DMS153 (cell line): ENCODE results near the gene COPS2.

Experiments
- DNase-seq: peaks from one replicate; lab custom pipeline; 2025; lab: John Stamatoyannopoulos, UW

COPS2 gene

DNA sequence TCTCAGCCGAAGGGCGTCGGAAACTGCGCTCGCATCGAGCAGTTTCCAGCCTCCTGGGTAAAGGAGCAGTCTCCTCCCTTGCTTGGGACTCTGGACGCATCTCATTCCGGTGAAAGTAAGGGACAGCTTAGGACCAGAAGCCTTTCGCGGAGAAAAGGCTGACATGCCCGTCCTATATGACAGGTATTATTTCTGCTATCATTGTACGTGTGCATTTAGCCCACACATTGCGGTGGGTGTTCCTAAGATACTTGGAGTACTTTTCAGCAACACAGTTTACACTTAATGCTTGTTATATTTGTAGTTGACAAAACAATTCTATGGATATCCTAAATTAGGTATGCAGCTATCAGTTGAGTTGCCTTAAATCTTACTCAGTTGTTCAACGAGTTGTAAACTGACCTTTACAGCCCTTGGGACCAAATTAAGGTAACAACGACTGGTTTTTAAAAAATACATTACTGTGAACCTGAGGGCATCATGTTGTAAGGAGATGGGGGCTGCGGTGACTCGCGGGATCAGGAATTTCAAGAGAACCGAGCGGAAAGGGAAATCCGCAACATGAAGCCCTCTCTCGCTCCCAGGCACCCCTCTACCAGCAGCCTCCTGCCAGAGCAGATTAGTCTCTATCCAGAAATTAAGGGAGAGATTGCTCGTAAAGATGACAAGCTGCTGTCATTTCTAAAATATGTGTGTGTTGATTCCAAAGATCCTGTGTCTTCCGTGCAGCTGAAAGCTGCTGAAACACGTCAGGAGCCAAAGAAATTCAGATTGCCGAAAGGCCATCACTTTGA lies 632 bp upstream of the COPS2 start:
- no peak for DNase-seq

DNA sequence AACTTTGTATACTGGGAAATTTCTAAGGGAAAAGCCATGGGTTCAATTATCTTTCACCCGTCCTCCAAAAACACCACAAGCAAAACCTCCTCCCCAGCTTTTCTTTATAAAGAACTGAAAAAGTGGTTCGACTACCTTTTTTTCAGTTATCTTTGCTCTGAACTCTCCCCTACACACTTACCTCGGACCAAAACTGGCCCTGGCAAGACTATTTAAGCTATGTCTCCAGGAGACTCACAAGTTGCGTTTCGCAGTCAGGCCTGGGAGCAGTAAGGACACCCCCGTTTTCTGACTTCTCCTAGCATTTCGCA lies 645 bp downstream of the COPS2 start:
- DNase-seq: no peak

DNA sequence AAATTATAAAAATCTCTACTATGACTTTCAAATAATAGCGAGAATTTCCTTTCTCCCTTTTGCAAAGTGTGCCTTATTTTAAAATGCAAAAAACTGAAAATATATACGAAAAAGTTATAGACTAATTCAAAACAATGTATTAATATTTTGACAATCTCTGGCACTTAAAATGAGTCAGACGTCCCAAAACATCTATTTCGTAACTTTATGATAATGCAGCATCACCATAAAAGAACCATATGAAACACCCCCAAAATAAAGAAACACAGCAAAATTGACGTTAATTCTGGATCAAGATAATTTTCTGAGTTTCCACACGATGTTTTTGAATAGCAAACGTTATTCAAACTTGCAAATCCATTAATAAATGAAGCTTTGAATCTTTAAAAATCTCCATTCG lies 1.0 kb downstream of the COPS2 start:
- DNase-seq: no peak

DNA sequence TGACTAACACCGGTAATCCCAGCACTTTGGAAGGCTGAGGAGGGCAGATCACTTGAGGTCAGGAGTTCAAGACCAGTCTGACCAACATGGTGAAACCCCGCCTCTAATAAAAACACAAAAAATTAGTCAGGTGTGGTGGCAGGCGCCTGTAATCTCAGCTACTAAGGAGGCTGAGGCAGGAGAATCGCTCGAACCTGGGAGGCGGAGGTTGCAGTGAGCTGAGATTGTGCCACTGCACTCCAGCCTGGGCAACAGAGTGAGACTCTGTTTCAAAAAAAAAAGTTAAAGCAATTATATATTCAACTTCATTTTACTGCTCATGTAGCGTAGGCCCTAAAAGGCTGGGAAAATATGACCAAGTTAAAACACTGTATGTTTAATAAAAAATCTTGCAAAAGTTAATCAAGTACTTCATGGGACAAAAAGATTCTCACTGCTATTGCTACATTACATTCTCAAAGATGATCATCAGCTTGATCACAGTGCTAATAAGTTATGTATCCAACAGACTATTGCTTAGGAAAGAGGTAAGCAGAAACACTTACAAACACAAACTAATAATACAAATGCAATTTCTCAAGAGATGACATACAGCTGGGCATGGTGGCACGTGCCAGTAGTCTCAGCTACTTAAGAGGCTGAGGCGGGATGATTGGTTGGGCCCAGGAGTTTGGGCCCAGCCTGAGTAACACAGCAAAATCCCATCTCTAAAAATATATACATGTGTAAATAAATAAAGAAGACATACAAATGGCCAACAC lies 2.7 kb downstream of the COPS2 start:
- DNase-seq: no peak

DNA sequence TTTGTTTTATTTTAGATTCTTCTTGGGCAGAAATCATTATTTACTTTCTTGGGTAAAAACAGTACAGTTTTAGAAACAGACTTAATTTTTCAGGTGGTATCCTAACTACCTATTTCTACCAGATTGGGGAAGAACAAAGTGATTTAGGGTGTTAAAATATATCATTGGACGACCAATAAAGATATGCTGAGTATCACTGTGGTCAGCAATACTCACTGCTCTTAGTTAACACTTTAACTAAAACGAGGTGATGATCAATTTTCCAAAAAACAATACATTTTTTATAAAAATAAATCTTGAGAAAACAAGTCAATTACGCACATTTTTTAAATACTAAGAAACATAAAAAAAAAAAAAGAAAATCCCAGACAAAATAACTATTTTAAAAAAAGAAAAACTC lies 3.6 kb downstream of the COPS2 start:
- no peak for DNase-seq

DNA sequence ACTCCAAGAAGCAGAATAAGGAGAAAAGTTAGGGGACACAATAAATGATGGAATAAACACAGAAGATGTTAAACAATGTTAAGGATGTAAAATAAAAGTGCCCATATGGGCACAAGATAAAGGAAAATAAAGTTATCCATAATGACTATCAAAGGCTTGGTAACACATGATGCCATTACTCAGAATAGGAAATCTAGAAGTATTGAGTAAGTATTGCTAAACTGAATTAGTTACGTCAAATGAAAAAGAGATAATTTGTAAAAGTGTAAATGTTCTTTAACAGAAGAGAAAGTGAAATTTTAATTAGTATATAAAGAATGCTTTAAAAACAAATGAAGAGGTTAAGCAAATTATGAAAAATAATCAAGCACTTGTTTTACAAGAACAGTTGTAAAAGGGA lies 6.7 kb downstream of the COPS2 start:
- DNase-seq: no peak

DNA sequence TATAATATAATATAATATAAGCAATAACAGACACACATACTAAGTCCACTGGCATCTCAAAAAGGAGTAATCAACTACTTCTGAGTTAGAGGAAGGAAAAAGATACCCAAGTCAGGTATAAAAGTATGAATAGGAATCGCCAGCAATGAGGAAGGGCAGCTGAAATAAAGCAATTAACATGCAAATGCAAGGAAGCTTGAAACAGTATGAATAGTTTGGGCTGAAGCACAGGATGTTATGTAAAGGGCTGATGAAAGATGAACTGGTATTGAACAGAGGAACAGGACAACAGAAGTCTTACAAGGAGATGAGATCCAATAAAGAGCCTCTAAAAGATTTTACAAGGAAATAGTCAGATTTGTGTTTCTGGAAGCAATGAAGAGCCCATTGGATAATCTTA lies 7.1 kb downstream of the COPS2 start:
- no peak for DNase-seq

DNA sequence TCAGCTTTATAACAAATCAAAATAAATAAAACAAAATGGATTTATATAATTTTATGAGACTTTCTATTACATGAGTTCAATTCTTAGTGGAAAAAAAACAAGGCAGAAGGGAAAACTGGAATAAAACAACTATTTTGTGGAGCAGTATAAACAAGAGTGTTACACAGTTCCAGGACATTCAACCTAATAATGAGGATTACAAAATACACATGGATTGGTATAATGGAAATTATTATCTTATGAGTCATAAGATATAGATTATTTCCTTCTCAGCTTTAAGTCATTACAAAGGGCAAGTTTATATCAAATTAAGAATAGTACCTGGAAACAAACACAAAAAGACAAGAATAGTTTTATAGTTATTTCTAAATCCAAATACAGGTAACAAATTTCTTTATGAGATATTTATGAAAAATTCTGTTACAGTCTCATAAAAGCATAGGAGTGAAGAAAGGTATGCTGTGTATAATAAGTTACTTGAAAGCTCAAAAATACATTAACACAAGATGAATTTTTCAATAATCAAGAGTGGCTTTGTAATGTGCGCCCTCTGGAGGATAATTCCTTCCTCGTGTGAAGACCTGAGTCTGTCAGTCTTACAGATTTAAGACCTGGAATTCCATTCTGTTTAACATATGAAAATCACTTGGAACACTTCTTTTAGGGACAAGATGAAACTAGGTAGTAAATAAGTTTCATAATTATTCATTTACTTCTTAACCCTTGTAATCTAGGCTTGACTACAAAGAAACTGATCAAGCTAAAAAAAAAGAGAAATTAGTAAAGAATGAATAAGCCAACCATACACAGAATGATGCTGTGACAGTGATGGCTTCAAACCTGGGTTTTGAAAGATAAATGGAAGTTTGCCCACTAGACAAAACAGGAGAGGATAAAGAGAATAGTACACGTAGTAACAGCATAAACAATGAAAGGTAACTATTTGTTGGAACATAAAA lies 9.5 kb downstream of the COPS2 start:
- peak; percentile 0 for DNase-seq

DNA sequence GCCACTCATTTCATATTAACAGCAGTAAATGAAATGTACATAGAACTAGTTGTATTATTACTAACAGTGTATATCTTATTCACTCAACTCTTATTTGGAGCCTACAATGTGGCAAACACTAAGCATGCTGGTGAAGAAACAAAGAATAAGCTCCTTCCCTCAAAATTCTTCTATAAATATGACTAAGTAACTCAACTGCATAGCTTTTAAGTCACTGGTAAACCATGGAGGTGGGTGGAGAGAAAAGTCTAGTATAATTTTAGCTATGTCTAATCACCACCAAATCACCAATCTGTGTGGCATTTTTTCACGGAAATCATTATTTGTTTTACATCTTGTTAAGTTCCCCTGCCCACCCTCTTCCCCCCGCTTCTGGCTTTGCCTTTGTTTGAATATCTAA lies 17.5 kb downstream of the COPS2 start:
- DNase-seq: no peak

DNA sequence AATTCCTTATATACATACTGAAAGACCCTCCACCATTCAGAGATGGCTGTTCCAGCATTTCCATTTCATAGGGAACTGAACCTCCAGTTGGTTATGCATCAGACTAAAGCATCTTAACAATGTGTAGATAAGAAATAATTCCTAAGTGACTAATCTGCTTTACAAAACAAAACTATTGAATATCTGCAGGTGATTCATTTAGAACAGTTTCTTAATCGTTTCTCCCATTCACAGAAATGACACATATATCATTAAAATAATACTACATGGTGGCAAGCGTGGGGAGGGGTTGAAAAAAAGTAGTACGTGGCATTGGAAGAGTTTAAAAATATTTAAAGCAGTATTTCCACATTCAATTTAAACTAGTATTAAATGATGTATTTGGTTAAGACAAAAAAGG lies 19.5 kb downstream of the COPS2 start:
- no peak for DNase-seq

DNA sequence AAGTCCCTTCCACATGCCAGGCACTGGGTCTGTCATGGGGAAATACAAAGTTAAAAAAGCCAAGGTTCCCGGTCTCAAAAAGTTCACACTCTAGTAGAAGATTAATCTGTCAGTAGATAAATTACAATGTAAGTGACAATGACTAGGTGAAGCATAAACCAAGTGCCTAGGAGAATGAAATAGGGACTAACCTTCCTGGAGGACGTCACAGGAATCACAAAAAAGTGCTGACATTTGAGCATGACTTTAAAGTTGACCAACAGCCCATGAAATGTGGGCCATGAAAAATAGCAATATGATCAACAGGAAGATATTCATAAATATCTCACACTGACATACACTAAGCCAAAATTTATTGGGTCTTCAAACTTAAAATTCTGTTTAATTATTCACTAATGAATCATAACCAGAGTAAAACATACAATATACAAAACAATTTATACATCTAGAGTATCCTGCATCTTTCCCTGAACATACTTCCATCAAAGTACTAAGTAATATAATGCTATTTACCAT lies 20.0 kb downstream of the COPS2 start:
- DNase-seq: no peak

DNA sequence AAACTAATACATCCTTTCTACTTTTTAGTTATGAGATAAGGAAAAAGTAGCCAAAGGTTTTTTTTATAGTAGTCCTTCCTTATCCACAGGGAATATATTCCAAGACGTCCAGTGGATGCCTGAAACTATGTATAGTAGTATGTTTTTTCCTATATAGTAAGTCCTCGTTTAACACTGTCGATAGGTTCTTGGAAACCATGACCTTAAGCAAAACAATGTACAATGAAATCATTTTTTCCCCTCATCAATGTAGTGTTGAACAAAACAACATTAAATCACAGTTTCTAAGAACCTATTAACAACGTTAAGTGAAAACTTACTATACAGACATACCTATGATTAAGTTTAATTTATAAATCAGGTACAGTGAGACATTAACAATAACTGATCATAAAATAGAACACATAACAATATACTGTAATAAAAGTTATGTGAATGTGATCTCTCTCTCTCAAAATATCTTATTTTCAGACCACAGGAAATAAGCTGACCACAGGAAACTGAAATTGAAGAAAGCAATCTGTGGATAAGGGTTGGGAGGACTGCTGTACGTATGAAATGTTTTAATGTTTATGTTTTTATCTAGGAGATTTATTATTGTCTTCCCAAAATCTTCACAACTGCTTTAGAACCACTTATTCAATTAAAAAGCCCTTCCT lies 20.6 kb downstream of the COPS2 start:
- no peak for DNase-seq

DNA sequence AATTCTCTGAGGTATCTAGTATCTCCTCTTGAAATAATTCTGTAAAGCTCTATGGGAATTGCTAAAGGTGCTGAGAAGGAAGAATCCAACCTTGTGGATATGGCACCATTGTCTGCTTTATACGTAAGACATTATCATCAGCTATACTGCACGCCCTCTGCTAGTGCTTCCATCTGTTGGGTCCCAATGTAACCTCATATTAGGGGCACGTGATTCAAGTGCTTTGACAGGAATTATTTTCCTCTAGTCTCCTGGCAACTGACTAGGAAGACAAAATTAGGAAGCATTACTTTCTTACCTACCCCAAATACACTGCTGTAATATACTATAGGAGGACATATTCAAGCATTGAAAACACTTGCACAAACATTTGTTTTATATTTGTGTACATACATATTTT lies 24.0 kb downstream of the COPS2 start:
- DNase-seq: no peak

DNA sequence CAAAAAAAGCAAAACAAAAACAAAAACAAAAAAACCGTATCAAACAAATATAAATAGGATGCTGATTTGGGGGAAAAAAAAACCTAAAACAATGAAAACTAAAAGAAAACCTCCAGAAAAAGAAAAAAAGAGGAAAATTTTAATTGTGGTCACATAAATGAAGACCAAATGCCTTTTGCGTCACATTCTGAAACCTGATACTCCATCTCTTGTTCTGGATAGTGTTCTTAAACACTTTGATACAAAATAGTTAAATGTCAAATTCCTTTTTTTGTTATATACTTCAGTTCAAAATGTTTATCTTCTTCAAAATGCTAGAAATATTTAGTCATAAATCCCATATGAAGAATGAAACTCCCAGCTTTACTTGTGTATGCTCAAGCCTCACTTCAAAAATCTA lies 31.0 kb downstream of the COPS2 start:
- no peak for DNase-seq

DNA sequence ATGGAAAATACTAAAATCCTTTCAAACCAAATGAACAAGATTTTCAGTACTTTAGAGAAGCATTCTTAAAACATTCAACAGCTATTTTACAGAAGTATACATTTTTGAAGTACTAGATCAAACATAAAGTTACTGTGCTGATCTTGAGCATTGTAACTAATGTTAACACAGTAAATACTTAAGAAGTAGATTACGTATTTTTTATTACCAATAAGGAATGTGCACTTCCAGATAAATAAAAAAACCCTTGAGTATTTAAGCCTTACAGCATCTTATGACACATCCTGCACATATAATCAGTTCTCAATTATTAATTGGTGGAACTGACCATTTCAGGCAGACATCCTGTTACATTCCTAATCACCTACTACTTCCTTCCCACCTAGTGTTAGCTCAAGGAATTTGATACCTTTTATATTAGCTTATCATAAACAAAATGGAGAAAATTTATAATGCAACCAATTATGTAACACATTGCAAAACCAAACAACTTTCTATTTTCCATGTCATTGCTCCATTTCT lies 32.8 kb downstream of the COPS2 start:
- DNase-seq: no peak

DNA sequence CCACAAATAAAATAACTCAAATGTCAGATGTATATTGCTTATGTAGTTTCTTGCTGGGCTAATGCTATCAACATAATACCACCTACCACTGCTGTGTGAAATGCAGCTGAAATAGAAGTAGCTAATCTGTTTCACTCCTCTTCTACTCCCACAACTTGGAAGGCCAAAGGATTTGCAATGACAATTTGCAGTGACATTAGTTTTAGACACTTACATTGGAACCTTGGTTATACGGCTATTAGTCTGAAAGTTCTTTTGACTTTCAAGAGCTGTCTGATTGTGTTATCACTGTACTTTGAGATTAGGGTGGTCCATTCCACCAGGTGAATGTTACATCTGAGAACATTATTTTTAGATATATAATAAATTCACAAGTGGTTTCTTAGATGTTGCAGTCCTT lies 33.5 kb downstream of the COPS2 start:
- no peak for DNase-seq

DNA sequence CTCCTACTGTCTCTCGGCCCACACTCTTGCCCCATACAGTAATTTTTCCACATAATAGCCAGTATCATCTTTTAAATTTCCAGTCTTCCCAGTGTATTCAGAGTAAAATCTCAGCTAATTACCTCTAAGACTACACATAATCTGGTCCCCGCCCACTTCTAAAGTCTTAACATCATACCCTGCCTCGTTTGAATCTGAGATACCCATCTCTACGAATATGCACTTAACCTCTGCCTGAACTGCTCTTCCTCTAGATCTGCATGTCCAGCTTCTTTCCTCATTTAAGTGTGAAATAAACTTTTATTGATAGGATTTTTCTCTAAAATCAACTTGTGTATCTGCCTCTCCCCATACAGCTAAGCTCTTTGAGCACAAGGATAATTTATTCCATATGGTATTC lies 34.6 kb downstream of the COPS2 start:
- no peak for DNase-seq

DNA sequence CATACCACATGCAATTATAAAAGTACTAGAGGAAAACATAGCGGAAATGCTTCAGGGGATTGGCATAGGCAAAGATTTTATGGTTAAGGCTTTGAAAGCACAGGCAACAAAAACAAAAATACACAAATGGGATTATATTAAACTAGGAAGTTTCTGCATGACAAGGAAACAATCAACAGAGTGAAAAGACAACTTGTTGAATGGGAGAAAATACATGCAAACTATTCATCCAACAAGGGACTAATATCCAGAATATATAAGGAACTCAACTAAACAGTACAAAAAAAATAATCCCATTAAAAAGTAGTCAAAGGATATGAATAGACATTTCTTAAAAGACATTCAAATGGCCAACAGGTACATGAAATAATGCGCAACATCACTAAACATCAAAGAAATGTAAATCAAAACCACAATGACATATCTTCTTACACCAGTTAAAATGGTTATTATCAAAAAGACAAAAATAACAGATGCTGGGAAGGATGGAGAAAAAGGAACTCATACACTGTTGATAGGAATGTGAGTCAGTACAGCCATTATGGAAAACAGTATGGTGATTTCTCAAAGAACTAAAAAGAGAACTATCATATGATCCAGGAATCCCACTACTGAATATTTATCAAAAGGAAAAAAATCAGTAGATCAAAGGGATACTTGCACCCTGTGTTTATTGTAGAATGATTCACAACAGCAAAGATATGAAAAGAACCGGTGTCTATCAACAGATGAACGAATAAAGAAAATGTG lies 39.1 kb downstream of the COPS2 start:
- no peak for DNase-seq

DNA sequence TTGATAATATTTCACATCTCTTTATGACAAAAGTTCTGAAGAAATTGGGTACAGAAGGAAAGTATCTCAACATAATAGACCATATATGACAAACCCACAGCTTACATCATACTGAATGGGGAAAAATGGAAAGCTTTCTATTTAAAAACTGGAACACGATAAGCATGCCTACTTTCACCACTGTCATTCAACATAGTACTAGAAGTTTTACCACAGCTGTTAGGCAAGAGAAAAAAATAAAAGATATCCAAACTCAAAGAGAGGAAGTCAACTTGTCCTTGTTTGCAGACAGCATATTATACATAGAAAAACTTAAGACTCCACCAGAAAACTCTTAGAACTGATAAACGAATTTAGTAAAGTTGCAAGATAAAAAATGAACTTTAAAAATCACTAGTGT lies 40.3 kb downstream of the COPS2 start:
- DNase-seq: no peak

DNA sequence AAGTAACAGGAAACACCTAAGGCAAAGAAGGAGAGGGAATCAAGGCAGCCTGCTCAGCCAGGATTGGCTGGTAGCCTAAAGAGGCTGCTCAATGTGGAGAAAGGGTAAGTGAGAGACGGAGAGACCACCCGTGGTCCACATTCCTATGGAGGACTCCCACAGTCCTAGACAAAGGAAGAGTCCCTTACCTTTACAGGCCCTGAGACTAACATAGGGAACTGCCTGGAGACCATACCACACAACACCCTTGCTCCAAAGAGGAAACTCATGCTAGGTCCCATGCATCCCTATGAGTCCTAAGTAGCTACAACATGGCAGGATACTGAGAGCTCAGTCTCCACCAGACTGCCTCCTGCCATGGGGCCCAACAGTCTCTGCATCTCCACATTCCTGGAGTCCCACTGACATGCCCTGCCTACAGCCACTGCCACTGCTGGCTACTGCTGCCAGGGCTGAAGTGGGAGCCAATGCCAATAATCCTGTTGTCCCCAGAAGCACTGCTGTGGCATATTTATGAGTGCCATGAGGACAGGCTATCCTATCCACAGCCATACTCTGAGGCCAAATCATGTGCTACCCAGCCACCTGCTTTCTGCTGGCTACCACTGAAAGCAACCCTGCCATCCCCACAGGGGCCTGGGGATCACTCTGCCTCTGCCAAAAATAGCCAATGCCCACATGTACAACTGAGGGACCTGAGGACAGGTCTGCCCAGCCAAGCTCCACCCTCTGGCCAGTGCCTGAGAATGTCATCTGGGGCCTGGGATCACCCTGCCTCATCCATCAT lies 45.0 kb downstream of the COPS2 start:
- no peak for DNase-seq
